ENCODE data around the gene NCOA5.
A peak's percentile ranks its signal among the peaks of the same experiment; 100 is the strongest.

Gene NCOA5

DNA sequence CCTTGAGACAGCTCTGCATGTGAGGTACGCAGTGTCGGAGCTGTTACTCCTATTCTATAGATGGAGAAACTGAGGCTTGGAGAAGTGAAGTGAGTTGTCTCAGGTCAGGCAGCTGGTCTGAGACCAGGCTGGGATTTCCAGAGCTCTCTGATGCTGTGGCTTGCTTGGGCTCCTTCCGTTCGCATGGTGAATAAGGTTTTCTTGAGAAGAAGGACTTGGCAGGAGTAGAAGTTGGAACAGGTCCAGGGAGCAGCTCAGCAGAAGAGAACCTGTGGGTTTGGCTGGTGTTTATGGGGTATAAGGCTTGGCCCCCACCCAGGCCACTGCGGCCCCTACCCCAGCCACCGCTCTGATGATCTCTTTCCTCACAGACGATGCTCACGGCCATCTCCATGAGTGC lies 53.4 kb downstream of the NCOA5 start:
- TF ChIP-seq, protein P1, sequence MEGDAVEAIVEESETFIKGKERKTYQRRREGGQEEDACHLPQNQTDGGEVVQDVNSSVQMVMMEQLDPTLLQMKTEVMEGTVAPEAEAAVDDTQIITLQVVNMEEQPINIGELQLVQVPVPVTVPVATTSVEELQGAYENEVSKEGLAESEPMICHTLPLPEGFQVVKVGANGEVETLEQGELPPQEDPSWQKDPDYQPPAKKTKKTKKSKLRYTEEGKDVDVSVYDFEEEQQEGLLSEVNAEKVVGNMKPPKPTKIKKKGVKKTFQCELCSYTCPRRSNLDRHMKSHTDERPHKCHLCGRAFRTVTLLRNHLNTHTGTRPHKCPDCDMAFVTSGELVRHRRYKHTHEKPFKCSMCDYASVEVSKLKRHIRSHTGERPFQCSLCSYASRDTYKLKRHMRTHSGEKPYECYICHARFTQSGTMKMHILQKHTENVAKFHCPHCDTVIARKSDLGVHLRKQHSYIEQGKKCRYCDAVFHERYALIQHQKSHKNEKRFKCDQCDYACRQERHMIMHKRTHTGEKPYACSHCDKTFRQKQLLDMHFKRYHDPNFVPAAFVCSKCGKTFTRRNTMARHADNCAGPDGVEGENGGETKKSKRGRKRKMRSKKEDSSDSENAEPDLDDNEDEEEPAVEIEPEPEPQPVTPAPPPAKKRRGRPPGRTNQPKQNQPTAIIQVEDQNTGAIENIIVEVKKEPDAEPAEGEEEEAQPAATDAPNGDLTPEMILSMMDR (IDR thresholded peaks at IDR 0.05), result no peak
- no peak for TF ChIP-seq ZFX (IDR thresholded peaks at IDR 0.05; ENCODE audit: borderline replicate concordance)
- H3K27ac ChIP-seq, result no peak overlapping the region

- TF ChIP-seq, protein P1 (IDR thresholded peaks at IDR 0.05), result no peak
- no peak for TF ChIP-seq ZFX (IDR thresholded peaks at IDR 0.05; ENCODE audit: borderline replicate concordance)
- no peak overlapping the region for H3K27ac ChIP-seq
Measured at GRCh38 chr20:46035713-46036112, 54.0 kb downstream of the NCOA5 start.

GRCh38 chr20:46035253-46035652 lies 54.5 kb downstream of the NCOA5 start:
- no peak overlapping the region for H3K27ac ChIP-seq
- TF ChIP-seq ZFX (IDR thresholded peaks at IDR 0.05; ENCODE audit: borderline replicate concordance), result no peak
- TF ChIP-seq, protein P1 (IDR thresholded peaks at IDR 0.05), result no peak

DNA sequence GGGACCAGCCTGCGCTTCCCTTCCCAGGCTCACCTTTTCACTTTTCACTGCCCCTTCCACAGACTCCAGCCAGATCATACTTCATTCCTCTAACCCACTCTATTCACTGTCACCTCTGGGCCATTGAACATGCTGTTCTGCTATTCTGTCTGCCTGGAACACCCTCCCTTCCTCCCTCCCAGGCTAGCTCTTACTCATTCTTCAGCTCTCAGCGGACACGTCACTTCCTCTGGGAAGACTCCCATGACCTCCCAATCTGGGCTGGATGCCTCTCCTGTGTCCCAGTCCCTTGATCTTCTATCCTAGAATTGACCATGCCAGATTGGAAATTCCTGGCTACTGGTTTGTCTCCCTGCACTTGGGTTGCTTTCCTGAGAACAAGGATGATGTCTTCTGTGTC lies 55.7 kb downstream of the NCOA5 start:
- TF ChIP-seq, protein P1 (IDR thresholded peaks at IDR 0.05), result no peak
- no peak for TF ChIP-seq ZFX (IDR thresholded peaks at IDR 0.05; ENCODE audit: borderline replicate concordance)
- no peak overlapping the region for H3K27ac ChIP-seq

DNA sequence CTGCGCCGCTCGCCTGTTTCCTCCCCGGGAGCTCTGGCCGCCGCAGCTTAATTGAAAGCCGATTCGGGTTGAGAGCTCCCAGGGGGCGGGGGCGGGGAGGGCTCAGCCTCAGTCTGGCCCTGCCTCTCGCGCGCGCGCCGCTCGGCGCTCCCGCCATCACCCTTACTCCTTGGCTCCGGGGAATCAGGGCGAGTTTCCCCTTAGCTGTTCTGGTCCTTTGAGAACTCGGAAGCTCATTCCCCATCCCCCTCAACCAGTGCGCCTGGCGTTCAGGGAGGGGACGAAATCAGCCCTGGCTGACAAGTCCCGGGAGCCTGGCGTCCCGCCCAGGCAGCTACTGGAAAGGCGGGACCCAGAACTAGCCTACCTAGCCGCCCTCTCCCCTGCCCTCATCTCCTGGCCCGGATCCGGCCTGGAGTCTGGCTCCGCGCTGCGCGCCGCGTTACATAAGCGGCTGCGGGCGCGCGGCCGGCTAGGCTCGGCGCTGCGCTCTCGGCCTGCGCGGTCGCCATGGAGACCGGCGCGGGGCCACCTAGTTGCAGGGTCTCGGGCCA lies 58.0 kb downstream of the NCOA5 start:
- peak overlapping the region; percentile 73 for H3K27ac ChIP-seq
- TF ChIP-seq, protein P1 (IDR thresholded peaks at IDR 0.05), result no peak

DNA sequence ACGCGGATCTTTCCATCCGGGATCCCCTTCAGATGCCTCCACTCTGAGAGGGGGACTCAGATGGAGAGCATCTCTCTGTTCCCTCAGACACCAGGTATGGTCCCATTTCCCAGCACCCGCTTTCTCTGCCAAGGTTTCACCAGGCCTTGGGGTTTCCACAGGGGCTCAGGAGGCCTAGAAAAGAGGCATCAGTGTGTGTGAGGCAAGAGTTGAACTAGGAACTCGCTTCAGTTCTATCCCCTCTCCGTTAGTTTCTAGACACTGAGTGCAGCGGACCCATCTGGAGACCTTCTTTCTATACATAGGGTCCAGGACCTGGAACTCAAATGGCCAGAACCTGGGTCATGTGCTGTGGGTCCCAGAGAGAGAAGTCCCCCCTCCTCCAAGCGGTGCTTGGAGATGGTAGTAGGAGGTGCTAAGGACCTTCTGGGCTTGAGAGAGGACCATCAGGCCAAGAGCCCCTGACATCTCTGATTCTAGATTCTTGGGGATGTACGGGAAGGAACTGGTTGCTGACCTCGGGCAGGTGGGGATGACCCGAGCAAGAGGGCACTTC lies 58.7 kb downstream of the NCOA5 start:
- H3K27ac ChIP-seq, result peak overlapping the region; percentile 73
- no peak for TF ChIP-seq ZFX (IDR thresholded peaks at IDR 0.05; ENCODE audit: borderline replicate concordance)
- TF ChIP-seq, protein P1 (IDR thresholded peaks at IDR 0.05), result no peak

DNA sequence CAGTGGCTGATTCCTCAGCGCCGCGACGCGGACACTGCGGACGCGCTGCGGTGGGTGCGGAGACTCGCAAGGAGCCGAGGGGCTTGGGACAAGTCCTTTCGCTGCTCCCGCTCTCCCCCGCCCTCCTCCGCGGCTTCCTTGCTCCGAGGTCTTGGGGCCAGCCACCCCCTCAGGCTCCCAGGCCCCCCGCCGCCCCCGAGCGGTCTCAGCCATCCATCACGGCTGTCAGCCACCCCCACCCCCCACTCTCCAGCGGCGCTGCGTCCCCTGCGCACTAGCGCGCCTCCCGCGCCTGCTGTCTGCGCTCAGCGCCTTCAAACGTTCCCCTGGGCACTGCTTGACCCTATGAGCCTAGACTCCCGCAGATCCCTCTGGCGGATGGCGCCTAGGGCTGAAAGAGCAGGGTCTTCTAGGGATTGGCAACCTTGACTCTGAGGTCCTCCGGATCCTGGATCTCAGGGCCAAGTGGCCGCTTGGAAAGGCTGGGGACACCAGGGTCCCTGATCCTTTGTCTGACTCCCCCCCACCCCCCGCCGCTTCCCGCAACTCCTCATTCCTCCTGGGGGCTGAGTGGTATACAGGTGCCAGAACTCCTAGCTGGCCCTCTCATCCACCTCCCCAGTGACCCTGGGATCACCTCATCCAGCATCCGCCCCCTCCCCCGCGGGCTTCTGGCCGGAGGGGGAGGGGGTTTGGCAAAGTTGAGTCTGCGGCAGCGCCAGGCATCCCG lies 59.3 kb downstream of the NCOA5 start:
- no peak overlapping the region for H3K27ac ChIP-seq
- TF ChIP-seq, protein P1 (IDR thresholded peaks at IDR 0.05), result no peak
- no peak for TF ChIP-seq ZFX (IDR thresholded peaks at IDR 0.05; ENCODE audit: borderline replicate concordance)
